ENCODE measurements around the gene LIPM. TPM values are rescaled to one million over a fixed set of nuclear protein-coding genes. Genes with fewer than 3 reads are reported as not detected.

The LIPM gene
- polyA plus RNA-seq, 3 donors = not detected

- no peak overlapping the region for H3K4me2 ChIP-seq (replicated peaks; ENCODE audit: extremely low read depth, low read length, poor library complexity, severe bottlenecking)
- H2AFZ ChIP-seq (ENCODE audit: insufficient read depth, low read depth, low read length, poor library complexity, severe bottlenecking) = no peak overlapping the region
- DNase-seq = no peak
- no peaks in the 10 kb centered on the region for H4K20me1 ChIP-seq (ENCODE audit: insufficient read depth, low read length)
- peak overlapping the region in 5 of 7 donors; percentile 8 to 85 (median 25) for H3K27ac Mint-ChIP-seq
- H3K27me3 Mint-ChIP-seq (ENCODE audit: low read depth in 3 of 3) = peaks cover 0 to 2% (median 0%) of the 10 kb centered on the region in 3 donors
- H3K36me3 ChIP-seq (replicated peaks in 1 of 2; ENCODE audit: control insufficient read depth in 1 of 2, insufficient read depth in 2 of 2, low read length in 2 of 2) = peaks cover 17 to 33% of the 10 kb centered on the region in 2 donors
- H3K4me1 Mint-ChIP-seq = peaks cover 62% of the 10 kb centered on the region
- peak overlapping the region in 1 of 2 donors; percentile 2 for H3K27ac ChIP-seq (ENCODE audit: low read depth in 1 of 2, low read length in 2 of 2)
- TF ChIP-seq, protein P1, sequence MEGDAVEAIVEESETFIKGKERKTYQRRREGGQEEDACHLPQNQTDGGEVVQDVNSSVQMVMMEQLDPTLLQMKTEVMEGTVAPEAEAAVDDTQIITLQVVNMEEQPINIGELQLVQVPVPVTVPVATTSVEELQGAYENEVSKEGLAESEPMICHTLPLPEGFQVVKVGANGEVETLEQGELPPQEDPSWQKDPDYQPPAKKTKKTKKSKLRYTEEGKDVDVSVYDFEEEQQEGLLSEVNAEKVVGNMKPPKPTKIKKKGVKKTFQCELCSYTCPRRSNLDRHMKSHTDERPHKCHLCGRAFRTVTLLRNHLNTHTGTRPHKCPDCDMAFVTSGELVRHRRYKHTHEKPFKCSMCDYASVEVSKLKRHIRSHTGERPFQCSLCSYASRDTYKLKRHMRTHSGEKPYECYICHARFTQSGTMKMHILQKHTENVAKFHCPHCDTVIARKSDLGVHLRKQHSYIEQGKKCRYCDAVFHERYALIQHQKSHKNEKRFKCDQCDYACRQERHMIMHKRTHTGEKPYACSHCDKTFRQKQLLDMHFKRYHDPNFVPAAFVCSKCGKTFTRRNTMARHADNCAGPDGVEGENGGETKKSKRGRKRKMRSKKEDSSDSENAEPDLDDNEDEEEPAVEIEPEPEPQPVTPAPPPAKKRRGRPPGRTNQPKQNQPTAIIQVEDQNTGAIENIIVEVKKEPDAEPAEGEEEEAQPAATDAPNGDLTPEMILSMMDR (IDR thresholded peaks at IDR 0.05) = no peak
- no peak overlapping the region for H3K4me3 ChIP-seq (replicated peaks in 1 of 3; ENCODE audit: low read depth in 2 of 3, low read length in 3 of 3)
- peaks cover 0 to 2% (median 0%) of the 10 kb centered on the region in 7 donors for H3K9me3 Mint-ChIP-seq
- H3K9ac ChIP-seq (ENCODE audit: insufficient read depth, low read length, poor library complexity, severe bottlenecking) = no peak overlapping the region
- peaks cover 33 to 35% of the 10 kb centered on the region in 2 donors for H3K36me3 Mint-ChIP-seq
- H3K79me2 ChIP-seq (ENCODE audit: insufficient read depth, low read length) = peaks cover 12% of the 10 kb centered on the region
- intact Hi-C loops (cut with micrococcal nuclease) = no loop called here
- no peaks in the 10 kb centered on the region for H3K27me3 ChIP-seq (ENCODE audit: control insufficient read depth in 2 of 2, insufficient read depth in 2 of 2, low read length in 2 of 2)
- peaks cover 35 to 78% of the 10 kb centered on the region in 2 donors for H3K4me1 ChIP-seq (ENCODE audit: control insufficient read depth in 1 of 2, insufficient read depth in 2 of 2, low read length in 2 of 2)
- H3K4me3 Mint-ChIP-seq = no peak overlapping the region
- no peaks in the 10 kb centered on the region for H3K9me3 ChIP-seq (replicated peaks in 1 of 2; ENCODE audit: control insufficient read depth in 1 of 2, insufficient read depth in 1 of 2, low read length in 2 of 2)
- WGBS (ENCODE audit: insufficient coverage) = no CpG with 5 or more reads among the region's 1 CpG
These were observed 39.1 kb upstream of the LIPM start for GRCh38 chr10:88763441-88763840.

- Mint-ChIP-seq H3K4me3 (no peak overlapping the region), H3K9me3 (peaks cover 0 to 2% (median 0%) of the 10 kb centered on the region in 7 donors), H3K27me3 (ENCODE audit: low read depth in 3 of 3) (peaks cover 0 to 2% (median 0%) of the 10 kb centered on the region in 3 donors), H3K27ac (peak overlapping the region in 3 of 7 donors; percentile 7 to 85 (median 66)), H3K36me3 (peaks cover 33 to 35% of the 10 kb centered on the region in 2 donors), H3K4me1 (peaks cover 58% of the 10 kb centered on the region)
- Histone ChIP-seq H3K27me3 (ENCODE audit: control insufficient read depth in 2 of 2, insufficient read depth in 2 of 2, low read length in 2 of 2) (no peaks in the 10 kb centered on the region), H3K4me3 (replicated peaks in 1 of 3; ENCODE audit: low read depth in 2 of 3, low read length in 3 of 3) (no peak overlapping the region), H3K9ac (ENCODE audit: insufficient read depth, low read length, poor library complexity, severe bottlenecking) (no peak overlapping the region), H2AFZ (ENCODE audit: insufficient read depth, low read depth, low read length, poor library complexity, severe bottlenecking) (no peak overlapping the region), H4K20me1 (ENCODE audit: insufficient read depth, low read length) (no peaks in the 10 kb centered on the region), H3K36me3 (replicated peaks in 1 of 2; ENCODE audit: control insufficient read depth in 1 of 2, insufficient read depth in 2 of 2, low read length in 2 of 2) (peaks cover 17 to 33% of the 10 kb centered on the region in 2 donors), H3K4me2 (replicated peaks; ENCODE audit: extremely low read depth, low read length, poor library complexity, severe bottlenecking) (no peak overlapping the region), H3K9me3 (replicated peaks in 1 of 2; ENCODE audit: control insufficient read depth in 1 of 2, insufficient read depth in 1 of 2, low read length in 2 of 2) (no peaks in the 10 kb centered on the region), H3K79me2 (ENCODE audit: insufficient read depth, low read length) (peaks cover 12% of the 10 kb centered on the region), H3K4me1 (ENCODE audit: control insufficient read depth in 1 of 2, insufficient read depth in 2 of 2, low read length in 2 of 2) (peaks cover 31 to 73% of the 10 kb centered on the region in 2 donors), H3K27ac (ENCODE audit: low read depth in 1 of 2, low read length in 2 of 2) (peak overlapping the region in 1 of 2 donors; percentile 2)
- no CpG with 5 or more reads among the region's 3 CpGs for WGBS (ENCODE audit: insufficient coverage)
- TF ChIP-seq, protein P1 (IDR thresholded peaks at IDR 0.05) = no peak
- DNase-seq = no peak
- intact Hi-C loops (cut with micrococcal nuclease) = no loop called here
These were observed 38.4 kb upstream of the LIPM start for GRCh38 chr10:88764110-88764509.

All from CD14-positive monocyte (primary cell).